Measurements from ENCODE around the gene CDKN1C.

- TF ChIP-seq CTCF (IDR thresholded peaks at IDR 0.05) (no peak), EZH2 (IDR thresholded peaks at IDR 0.05) (no peak), EZH2phosphoT487 (IDR thresholded peaks at IDR 0.05) (no peak)
Measured at GRCh38 chr11:2913019-2913431, 27.4 kb upstream of the CDKN1C start.

Measured in neural progenitor cell (in vitro differentiated cells).